Measurements from ENCODE around the gene C9.
"Not testable (repeated sequence)": the region's sequence is repeated elsewhere in the genome, so short reads cannot be mapped to it uniquely, and the experiment has no call there.

The C9 gene

GRCh38 chr5:39370555-39371366, 6.5 kb upstream of the C9 start:
- DNase-seq: no peak

GRCh38 chr5:39369123-39369815, 5.0 kb upstream of the C9 start:
- peak; percentile 37 for DNase-seq

GRCh38 chr5:39368116-39368515, 3.8 kb upstream of the C9 start:
- DNase-seq: peak; percentile 28

DNA sequence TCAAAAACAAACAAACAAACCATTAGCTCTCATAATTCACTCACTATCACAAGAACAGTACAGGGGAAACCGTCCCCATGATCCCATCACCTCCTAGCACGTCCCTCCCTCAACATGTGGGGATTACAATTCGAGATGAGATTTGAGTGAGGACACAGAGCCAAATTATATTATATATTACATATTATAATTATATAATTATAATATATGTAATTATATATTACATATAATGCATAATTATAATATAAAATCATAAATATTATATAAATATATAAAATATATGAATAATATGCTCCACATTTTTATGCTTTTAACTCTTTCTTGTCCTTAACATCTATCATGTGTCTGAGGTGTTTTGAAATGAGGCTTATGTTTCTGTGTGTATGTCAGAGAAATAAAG, 3.4 kb upstream of the C9 start:
- no peak for DNase-seq

- DNase-seq: no peak
These were observed 1.1 kb downstream of the C9 start for GRCh38 chr5:39363217-39363616.

DNA sequence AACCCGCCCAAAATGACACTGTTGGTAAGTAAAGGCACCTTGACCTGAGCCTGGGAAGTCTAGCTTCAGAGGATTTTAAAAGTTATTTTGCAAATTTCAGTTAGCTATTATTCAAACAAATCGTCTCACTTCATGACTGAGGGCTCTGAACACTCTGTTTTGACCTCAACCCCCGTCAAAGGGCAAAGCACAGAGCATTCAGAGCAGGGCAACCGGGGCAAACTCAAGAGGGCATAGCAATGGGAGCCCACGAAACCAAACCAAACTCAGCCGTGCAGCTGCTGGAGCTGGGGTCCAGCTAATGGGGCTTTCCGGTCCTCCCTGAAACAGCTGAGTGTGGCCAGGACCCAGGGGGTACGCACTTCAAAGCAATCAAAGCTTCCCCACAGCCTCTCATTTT, 1.6 kb downstream of the C9 start:
- no peak for DNase-seq

DNA sequence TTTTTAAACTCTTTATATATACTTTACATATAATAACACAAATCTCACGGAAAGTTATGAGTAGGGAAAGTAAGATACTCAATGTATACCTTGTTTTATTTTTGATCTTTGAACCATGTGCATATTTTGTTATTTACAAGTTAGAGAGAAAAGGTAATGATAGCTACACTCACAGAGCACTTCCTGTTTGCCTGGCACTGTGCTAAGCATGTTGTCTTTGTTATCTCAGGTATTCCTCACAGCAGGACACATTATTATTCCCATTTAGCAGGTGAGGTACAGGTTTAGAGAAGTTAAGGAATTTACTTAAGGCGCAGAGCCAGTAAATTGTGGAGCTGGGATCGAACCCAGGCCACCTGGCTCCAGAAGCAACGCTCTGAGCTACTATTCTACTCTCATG, 3.0 kb downstream of the C9 start:
- DNase-seq: no peak

DNA sequence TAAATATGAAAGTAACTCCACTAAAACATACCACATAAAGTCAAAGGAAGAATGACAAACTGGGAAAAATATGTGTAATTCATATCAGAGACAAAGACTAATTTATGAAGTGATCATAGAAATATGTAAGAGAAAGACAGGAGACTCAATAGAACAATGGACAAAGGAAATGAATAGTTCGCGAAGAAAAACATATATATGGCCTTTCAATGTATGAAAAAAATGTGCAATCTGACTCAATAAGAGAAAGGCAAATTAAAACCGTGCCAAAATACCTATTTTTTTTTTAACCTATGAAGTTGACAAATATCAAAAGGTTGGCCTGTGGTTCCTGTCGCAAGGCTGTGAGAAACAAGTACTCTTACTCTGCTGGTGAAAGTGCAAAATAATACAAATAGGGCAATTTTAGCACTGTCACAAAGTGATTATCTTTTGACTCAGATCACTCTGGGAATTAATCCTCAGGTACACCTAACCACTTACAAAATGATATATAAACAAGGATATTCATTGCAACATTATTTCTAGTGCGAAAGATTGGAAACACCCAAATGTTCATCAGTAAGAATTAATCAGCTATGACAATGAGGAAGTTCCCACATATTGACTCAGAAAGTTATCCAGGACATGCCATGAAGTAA, 3.7 kb downstream of the C9 start:
- no peak for DNase-seq

DNA sequence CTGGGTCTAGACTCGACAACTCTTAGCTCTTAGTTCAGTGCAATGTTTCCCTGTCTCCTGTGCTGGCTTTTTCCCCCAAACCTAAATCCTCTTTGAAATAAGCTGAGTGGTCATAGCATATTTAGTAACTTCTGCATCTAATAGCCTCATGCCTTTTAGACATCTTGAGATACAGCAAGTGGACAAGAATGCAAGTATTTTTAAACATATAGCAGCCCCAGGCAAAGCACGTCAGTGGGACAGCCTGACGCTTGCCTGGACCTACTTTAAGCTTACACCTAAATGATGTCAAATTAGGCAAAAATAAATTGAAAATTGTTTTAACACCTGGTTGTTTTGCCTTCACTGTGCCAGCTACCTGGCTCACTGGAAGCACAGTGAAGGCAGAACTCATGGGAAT, 8.0 kb downstream of the C9 start:
- DNase-seq: no peak

DNA sequence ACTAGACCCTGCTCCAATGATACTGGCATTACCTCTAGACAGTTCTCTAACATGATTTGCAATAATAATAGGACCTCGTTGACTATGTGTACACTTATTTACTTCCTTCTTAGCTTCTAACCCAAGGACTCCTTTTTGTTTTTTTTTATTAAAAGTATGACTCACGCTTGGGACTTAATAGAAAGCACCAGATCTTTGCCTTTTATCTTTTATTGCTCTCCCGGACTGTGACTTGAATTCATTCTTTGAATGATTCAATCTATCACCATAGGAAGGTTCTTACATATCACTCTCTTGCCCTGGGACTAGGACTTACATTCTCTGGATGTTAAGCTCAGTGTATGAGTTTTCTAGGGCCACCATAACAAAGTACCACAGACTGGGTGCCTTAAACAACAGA, 9.0 kb downstream of the C9 start:
- no peak for DNase-seq

DNA sequence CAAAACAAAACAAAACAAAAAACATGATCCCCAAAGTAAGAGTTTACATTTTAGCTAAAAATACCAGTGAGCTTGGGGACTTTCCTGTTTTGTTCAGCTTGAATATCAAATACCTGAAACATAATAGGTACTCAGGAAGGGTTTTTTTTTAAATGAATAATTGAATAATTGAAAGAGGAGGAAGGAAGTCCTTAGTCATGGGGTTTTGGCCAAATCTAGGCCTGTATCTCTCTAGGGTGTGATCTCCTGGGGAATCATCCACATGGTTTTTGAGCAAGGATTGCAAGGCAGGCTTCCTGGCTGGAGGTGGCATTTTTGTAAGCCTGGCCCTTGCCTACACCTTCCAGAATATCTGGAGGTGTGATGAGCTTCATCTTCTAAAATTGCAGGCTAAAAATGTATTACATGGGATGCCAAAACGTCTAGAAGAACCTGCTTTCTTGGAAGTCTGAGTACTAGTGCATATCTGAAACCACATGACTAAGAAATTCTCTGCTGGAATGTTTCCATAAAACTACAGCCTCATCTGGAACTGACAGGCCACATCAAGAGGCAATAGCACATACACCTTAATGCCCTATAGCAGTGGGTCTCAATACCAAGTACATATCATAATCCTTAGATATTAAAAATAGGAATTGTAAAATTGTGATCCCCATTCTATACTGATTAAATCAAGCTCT, 10.4 kb downstream of the C9 start:
- no peak for DNase-seq

- DNase-seq: peak; percentile 52
These were observed 11.3 kb downstream of the C9 start for GRCh38 chr5:39352951-39353350.

DNA sequence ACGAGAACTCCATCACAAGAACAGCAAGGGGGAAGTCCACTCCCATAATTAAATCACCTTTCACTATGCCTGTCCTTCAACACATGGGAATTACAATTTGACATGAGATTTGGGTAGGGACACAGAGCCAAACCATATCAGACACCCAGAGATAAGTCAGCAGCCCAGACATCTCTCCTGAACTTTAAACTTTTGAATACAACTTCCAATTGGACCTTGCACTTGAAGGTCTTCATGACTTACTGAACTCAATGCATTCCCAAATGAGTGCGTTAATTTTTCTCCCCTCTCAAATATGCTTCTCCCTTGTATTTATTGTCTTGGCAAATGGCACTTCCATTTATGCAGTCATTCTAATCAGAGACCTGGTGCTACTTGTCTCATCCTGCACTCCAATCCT, 12.1 kb downstream of the C9 start:
- no peak for DNase-seq

GRCh38 chr5:39349484-39349883, 14.8 kb downstream of the C9 start:
- DNase-seq: no peak

DNA sequence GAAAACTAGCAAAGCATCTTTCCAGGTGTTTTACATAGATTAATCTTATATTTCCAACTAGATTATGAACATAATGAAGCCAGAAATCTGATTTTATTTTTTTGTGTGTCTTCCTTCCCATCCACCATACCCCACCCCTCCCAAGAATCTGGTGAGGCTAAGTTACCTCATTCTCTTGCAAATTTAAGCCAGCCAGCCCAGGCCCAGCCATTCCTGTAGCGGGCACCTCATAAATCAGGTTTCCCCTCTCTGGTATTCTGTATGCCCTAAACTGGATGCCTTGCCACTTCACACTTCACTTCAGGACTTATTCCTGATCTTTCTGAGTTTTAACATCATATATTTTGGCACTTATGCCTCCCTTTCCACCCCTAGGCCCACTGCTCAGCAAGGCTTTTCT, 21.8 kb downstream of the C9 start:
- no peak for DNase-seq

DNA sequence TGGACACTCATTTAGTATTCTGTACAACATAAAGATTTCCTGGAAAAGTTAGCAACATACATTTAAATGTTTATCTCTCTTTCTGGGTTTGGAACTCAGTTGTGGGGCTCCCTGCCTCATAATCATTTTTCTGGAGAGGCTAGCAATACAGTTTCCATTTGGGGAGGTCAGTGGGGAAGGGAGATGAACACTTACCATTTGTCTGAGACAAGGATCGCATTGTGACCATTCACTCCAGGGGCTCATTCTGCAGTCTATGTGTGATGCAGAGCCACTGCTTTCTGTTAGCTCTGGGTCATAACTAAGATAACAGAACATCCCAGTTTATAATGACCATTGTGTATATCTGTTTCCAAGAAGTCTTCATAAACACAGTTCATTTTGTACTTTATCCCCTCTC, 22.4 kb downstream of the C9 start:
- peak; percentile 47 for DNase-seq

DNA sequence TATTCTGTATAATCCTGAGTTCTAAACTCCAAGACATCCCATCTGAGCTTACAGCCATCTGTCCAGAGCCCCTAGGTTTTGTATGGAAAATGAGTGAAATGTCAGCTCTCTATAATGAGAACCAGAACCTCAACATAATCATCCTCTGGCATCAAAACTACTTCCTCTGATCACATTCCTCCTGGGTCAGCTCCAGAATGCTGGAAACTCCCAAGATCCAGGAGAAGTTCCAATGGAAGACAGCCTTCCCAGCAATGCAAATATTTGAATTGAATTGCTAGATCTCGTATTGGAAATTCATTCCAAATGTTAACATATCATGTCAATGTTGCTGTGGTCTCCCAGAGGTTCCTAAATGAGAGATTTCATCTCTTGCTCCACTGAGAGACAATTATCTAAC, 23.8 kb downstream of the C9 start:
- peak; percentile 48 for DNase-seq

GRCh38 chr5:39337252-39337915, 26.9 kb downstream of the C9 start:
- peak; percentile 22 for DNase-seq

GRCh38 chr5:39334296-39334695, 30.0 kb downstream of the C9 start:
- DNase-seq: not testable (repeated sequence)

DNA sequence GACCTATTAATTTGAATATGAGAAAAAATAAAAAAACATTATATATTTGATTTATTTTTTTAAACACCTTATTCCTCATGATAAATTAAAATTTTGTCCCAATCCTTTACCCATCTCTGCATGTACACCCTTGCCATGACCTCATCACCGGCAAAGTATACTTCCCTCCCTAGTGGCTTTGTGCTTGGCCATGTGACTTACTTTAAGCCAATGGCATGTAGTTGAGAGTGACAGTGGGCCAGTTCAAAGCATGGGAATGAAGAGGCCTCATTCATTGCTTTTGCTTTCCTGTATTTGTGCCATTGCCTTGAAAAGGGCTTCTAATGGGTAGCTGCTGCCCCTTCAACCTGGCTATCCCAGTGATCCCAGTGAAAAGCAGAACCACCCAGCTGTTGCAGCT, 31.2 kb downstream of the C9 start:
- no peak for DNase-seq

DNA sequence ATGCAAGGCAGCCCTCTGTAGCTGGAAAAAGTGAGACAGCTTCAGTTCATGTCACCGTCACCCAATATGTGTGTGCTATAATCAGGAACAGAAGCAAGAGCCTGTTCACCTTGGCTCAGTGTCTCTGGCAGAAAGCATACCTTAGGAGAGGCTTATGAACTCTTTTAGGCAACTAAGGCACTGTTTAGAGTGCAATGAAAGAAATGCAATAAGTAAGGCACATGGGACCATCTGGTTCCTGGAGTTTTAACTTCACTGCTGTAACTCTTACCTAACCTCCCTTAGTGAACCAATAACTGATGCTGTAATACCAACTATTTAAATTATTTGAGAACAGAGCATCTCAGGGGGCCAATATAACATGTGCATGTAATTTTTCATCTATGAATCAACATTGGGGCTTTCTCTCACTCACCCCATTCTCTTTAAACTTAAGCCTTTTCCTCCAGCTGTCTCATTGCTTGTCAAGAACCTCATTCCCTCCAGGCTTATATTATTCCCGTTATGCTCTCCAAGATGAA, 32.4 kb downstream of the C9 start:
- DNase-seq: peak; percentile 53

- no peak for DNase-seq
These were observed 35.6 kb downstream of the C9 start for GRCh38 chr5:39328731-39329130.

DNA sequence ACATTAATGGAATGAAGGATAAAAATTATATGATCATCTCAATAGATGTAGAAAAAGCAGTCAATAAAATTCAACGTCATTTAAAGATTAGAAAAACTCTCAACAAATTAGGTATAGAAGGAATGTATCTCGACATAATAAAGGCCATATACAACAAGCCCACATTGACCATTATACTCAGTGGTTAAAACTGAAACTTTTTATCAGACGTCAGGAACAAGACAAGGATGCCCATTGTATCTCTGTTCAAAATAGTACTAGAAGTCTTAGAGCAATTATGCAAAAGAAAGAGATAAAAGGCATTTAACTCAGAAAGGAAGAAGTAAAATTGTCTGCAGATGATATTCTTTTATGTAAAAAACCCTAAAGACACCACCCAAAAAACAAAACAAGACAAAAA, 40.8 kb downstream of the C9 start:
- no peak for DNase-seq

All from femur (tissue), 1 donor.